HepG2 (cell line): ENCODE measurements around the gene SELENOS. TPM values are rescaled to one million over a fixed set of nuclear protein-coding genes. Genes with fewer than 3 reads are reported as not detected.

Source experiments
- IKZF4 ChIP-seq: sonication (generic); formaldehyde crosslinking; IDR thresholded peaks from 2 replicates; pipeline ENCODE4 v1.5.1; 2020; ENCODE audit warnings: borderline replicate concordance, mild to moderate bottlenecking, low read depth, missing genetic modification reagents; ENCODE audit errors: not compliant biosample characterization
- JDP2 ChIP-seq: sonication (generic); formaldehyde crosslinking; IDR thresholded peaks from 2 replicates; pipeline ENCODE4 v1.8.1; 2022; ENCODE audit warnings: missing genetic modification reagents, borderline replicate concordance
- KAT2B ChIP-seq: fragments of 150-350 bp; IDR thresholded peaks from 2 replicates; pipeline ENCODE4 v1.6.1; 2014; ENCODE audit warnings: low read depth, low read length, borderline replicate concordance
- NCOA2 ChIP-seq: sonication (generic); formaldehyde crosslinking; IDR thresholded peaks from 2 replicates; pipeline ENCODE4 v1.8.0; 2022; ENCODE audit warnings: inconsistent platforms
- ZBTB3 ChIP-seq: sonication (generic); formaldehyde crosslinking; IDR thresholded peaks from 2 replicates; pipeline ENCODE4 v1.4.0; 2020; ENCODE audit warnings: low read depth, mild to moderate bottlenecking, moderate library complexity, missing genetic modification reagents, borderline replicate concordance
- ZNF614 ChIP-seq: IDR thresholded peaks from 2 replicates; pipeline ENCODE4 v1.6.1; 2018; ENCODE audit warnings: missing biosample characterization, missing genetic modification reagents, inconsistent platforms, borderline replicate concordance
- ZNF792 ChIP-seq: IDR thresholded peaks from 2 replicates; pipeline ENCODE4 v1.6.1; 2016
- polyA plus RNA-seq, 8 experiments: library from polyadenylated mRNA; depleted of rRNA in 3 of 8; stranded (reverse) in 7 of 8; unstranded in 1 of 8; fragments of >200 nt; fragmentation: Illumina TruSeq in 4 of 8; extraction: Trizol in 4 of 8; gene quantifications; 2 replicates each; pipeline versions ENCODE4 v1.2.1 to v1.2.3, GENCODE V29; 2011 to 2016; ENCODE audit warnings: low read depth in 4 of 8, missing spikeins in 1 of 8, mixed read lengths in 1 of 8; ENCODE audit not compliant: insufficient read depth in 1 of 8
- total RNA-seq, 5 experiments: library from RNA; depleted of rRNA; stranded (reverse); fragments of >200 nt; fragmentation: Illumina TruSeq; extraction: Trizol; gene quantifications; 2 replicates each; pipeline ENCODE4 v1.2.3, GENCODE V29; 2016; ENCODE audit warnings: low read depth in 1 of 5
- TF ChIP-seq, protein P1 (sequence below): sonication (generic); formaldehyde crosslinking; IDR thresholded peaks from 2 replicates; pipeline ENCODE4 v1.4.0; 2020; ENCODE audit warnings: low read depth, mild to moderate bottlenecking, missing genetic modification reagents
- TF ChIP-seq, protein P2 (sequence below): sonication (generic); formaldehyde crosslinking; IDR thresholded peaks from 2 replicates; pipeline ENCODE4 v1.4.0; 2020; ENCODE audit warnings: missing genetic modification reagents
- TF ChIP-seq, protein P3 (sequence below): sonication (generic); formaldehyde crosslinking; IDR thresholded peaks from 2 replicates; pipeline ENCODE4 v1.8.1; 2023; ENCODE audit warnings: missing genetic modification reagents, mild to moderate bottlenecking, borderline replicate concordance
- TF ChIP-seq, protein P4 (sequence below): sonication (generic); formaldehyde crosslinking; IDR thresholded peaks from 2 replicates; pipeline ENCODE4 v1.4.0; 2020; ENCODE audit warnings: mild to moderate bottlenecking, missing genetic modification reagents, borderline replicate concordance

The SELENOS gene
- total and polyA plus RNA-seq, 2 of the 13 experiments (the other 11 are each of a cell fraction or from before 2014, with no cell fraction given), result 63.0 to 66.1 TPM

DNA sequence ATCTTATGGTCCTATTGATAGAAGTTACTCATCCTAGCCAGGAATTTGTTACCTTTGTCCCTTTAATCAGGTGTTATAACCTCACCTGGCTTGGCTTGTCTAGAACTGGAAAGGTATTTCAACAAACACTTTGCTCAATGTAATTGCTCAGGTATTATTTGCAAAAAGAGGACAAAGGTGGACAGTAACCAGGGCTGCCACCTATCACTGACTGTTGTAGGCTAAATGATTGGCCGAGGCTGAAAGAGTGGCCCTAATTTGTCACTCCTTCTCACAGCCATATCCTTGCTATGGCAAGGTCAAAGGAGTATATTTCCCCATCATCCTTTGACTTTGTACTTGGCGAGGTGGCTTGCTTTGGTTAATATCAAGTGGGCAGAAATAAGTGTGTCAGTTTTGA is 2.7 kb upstream of the SELENOS start (continued):
- TF ChIP-seq, protein P1, sequence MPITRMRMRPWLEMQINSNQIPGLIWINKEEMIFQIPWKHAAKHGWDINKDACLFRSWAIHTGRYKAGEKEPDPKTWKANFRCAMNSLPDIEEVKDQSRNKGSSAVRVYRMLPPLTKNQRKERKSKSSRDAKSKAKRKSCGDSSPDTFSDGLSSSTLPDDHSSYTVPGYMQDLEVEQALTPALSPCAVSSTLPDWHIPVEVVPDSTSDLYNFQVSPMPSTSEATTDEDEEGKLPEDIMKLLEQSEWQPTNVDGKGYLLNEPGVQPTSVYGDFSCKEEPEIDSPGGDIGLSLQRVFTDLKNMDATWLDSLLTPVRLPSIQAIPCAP, result no peak
- TF ChIP-seq, protein P2, sequence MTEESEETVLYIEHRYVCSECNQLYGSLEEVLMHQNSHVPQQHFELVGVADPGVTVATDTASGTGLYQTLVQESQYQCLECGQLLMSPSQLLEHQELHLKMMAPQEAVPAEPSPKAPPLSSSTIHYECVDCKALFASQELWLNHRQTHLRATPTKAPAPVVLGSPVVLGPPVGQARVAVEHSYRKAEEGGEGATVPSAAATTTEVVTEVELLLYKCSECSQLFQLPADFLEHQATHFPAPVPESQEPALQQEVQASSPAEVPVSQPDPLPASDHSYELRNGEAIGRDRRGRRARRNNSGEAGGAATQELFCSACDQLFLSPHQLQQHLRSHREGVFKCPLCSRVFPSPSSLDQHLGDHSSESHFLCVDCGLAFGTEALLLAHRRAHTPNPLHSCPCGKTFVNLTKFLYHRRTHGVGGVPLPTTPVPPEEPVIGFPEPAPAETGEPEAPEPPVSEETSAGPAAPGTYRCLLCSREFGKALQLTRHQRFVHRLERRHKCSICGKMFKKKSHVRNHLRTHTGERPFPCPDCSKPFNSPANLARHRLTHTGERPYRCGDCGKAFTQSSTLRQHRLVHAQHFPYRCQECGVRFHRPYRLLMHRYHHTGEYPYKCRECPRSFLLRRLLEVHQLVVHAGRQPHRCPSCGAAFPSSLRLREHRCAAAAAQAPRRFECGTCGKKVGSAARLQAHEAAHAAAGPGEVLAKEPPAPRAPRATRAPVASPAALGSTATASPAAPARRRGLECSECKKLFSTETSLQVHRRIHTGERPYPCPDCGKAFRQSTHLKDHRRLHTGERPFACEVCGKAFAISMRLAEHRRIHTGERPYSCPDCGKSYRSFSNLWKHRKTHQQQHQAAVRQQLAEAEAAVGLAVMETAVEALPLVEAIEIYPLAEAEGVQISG (CRISPR knock-in tag), result no peak
- TF ChIP-seq IKZF4 (CRISPR knock-in tag) (no peak), JDP2 (CRISPR knock-in tag) (no peak), ZNF614 (CRISPR knock-in tag) (no peak), ZBTB3 (CRISPR knock-in tag) (no peak), KAT2B (no peak), NCOA2 (CRISPR knock-in tag) (no peak), ZNF792 (no peak)
- TF ChIP-seq, protein P3, sequence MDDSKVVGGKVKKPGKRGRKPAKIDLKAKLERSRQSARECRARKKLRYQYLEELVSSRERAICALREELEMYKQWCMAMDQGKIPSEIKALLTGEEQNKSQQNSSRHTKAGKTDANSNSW (CRISPR knock-in tag), result no peak
- TF ChIP-seq, protein P4, sequence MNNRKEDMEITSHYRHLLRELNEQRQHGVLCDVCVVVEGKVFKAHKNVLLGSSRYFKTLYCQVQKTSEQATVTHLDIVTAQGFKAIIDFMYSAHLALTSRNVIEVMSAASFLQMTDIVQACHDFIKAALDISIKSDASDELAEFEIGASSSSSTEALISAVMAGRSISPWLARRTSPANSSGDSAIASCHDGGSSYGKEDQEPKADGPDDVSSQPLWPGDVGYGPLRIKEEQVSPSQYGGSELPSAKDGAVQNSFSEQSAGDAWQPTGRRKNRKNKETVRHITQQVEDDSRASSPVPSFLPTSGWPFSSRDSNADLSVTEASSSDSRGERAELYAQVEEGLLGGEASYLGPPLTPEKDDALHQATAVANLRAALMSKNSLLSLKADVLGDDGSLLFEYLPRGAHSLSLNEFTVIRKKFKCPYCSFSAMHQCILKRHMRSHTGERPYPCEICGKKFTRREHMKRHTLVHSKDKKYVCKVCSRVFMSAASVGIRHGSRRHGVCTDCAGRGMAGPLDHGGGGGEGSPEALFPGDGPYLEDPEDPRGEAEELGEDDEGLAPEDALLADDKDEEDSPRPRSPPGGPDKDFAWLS, result no peak
